ENCODE data around the gene NQO1.
"Not testable (repeated sequence)": the region's sequence is repeated elsewhere in the genome, so short reads cannot be mapped to it uniquely, and the experiment has no call there.

Gene NQO1

DNA sequence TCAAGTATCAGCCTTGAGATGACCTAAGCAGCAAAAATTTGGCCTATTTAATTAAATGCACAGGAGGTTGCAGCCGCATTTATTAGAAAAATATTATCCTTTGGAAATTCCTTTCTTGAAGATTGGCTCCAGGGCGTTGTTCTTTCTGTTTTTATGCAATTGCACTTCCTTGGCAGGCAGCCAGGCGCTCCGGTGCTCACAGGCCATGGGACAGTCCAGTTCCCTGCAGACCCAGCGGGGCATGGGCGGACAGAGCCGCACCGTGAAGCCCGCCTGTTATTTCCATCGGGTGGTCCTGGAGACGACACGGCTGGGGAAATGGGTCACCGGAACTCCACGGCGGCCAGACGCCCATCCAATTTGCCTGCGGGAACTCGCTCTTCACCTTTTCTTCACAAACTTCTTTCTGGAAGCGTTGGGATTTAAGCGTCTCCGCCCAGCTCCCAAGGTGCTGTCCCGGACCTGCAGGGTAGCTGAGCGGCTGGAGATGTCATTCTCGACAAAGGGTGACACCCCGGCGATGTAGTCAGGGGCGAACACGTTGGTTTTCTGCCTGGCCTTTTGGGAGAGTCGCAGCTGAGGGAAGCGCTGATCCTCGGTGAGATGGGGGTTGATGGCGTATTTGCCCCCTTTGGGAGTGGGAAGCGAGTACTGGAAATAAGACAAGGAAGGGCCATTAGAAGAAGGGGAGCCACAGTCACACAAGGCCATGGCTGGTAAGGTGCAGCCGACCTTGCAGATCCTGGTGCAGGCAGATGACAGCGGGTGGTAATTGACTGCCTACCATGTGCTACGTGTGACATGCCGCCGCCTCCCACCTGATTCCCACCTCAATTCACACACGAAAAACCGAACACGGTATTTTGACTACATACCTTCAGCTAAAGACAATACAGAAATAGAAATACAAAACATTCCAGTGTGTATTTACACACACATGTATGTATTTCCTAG, 15.9 kb upstream of the NQO1 start:
- peak; percentile 55 for DNase-seq

GRCh38 chr16:69741519-69741918, 15.2 kb upstream of the NQO1 start:
- DNase-seq = peak; percentile 18

- no peak for DNase-seq
Measured at GRCh38 chr16:69732101-69732500, 5.7 kb upstream of the NQO1 start.

DNA sequence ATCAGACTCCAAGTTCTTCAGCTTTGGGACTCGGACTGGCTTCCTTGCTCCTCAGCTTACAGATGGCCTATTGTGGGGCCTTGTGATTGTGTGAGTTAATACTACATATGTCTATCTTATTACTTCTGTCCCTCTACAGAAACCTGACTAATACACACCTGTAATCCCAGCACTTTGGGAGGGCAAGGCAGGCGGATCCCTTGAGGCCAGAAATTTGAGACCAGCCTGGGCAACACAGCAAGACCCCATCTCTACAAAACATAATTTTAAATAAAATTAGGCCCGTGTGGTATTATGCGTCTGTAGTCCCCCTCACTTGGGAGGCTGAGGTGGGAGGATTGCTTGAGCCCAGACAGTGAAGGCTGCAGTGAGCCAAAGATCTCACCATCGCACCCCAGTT, 4.9 kb upstream of the NQO1 start:
- DNase-seq = not testable (repeated sequence)

DNA sequence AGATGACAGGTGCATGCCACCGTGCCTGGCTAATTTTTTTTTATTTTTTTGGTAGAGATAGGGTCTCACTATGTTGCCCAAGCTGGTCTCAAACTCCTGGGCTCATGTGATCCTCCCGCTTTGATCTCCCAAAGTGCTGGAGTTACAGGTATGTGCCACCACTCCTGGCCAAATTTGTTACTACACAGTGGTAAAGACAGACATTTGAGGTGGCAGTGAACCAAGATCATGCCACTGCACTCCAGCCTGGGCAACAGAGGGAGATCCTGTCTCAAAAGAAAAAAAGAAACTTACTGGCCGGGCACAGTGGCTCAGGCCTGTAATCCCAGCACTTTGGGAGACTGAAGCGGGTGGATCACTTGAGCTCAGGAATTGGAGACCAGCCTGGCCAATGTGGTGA, 2.7 kb upstream of the NQO1 start:
- not testable (repeated sequence) for DNase-seq

- DNase-seq = no peak
Measured at GRCh38 chr16:69727916-69728270, 1.5 kb upstream of the NQO1 start.

GRCh38 chr16:69725480-69726312, 664 bp downstream of the NQO1 start:
- no peak for DNase-seq

GRCh38 chr16:69724981-69725479, 1.3 kb downstream of the NQO1 start:
- DNase-seq = peak; percentile 12

DNA sequence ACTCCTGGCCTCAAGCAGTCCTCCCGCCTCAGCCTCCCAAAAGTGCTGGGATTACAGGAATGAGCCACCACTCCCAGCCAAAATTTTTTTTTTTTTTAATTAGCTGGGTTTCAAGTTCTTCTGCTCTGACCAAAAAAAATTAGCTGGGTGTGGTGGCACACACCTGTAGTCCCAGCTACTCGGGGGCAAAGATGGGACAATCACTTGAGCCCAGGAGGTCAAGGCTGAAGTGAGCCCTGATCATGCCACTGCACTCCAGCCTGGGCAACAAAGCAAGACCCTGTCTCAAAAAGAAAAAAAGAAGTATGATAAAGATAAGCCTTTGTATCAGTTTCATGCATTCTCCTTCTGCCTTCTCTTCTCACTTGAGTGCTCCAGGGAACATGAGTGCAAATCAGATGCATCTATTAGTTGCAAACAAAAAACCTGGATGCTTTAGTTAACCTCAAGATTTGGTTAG, 1.9 kb downstream of the NQO1 start:
- no peak for DNase-seq

DNA sequence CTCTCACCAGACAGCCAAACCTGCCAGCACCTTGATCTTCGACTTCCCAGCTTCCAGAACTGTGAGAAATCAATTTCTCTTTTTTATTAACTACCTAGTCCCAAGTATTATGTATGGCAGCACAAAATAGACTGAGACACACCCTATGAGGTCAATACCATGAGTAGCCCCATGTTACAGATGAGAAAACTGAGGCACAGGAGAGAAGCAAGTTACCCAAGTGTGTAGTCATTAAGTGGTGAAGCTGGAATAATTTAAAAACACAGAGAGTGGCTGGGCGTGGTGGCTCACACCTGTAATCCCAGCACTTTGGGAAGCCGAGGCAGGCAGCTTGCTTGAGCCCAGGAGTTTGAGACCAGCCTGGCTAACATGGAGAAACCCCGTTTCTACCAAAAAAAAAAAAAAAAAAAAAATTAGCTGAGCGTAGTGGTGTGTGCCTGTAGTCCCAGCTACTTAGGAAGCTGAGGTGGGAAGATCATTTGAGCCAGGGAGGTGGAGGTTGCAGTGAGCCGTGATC, 4.9 kb downstream of the NQO1 start:
- DNase-seq = no peak

GRCh38 chr16:69720822-69721430, 5.4 kb downstream of the NQO1 start:
- no peak for DNase-seq

DNA sequence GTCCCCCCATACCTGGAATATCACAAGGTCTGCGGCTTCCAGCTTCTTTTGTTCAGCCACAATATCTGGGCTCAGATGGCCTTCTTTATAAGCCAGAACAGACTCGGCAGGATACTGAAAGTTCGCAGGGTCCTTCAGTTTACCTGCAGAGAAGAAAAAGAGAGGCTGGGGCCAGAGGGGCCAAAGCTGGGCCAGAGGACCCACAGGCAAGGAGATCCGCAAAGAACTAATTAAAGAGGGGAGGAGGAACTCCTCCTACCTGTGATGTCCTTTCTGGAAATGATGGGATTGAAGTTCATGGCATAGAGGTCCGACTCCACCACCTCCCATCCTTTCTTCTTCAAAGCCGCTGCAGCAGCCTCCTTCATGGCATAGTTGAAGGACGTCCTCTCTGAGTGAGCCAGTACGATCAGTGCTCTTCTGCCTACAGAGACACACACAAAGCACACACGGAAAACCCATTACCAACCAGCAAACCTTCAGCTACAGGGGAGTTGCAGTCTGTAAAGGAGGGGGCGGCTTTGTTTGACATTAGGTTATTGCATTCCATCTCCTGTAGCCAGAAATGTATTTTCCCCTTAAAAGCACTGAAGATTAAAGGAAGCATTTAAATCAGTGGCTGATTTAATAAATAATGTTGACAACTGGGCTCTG, 8.1 kb downstream of the NQO1 start:
- DNase-seq = no peak

DNA sequence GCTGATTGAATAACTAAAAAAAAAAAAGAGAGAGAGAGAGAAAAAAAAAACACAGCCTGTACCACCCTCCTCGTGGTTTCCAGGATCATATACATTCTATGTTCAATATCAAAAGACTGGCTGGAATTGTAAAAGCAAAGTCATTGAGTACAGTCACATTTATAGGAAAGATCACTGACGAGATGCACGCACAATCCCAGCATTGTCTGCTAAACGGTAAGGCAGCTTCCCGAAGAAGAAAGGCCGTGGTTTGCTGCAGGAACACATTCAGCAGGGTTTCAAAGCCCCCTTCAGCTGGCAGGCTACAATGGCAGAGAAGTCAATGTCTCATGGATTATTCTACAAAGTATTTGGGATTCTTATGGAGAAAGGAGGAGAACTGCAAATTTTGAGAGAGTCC, 9.3 kb downstream of the NQO1 start:
- no peak for DNase-seq

DNA sequence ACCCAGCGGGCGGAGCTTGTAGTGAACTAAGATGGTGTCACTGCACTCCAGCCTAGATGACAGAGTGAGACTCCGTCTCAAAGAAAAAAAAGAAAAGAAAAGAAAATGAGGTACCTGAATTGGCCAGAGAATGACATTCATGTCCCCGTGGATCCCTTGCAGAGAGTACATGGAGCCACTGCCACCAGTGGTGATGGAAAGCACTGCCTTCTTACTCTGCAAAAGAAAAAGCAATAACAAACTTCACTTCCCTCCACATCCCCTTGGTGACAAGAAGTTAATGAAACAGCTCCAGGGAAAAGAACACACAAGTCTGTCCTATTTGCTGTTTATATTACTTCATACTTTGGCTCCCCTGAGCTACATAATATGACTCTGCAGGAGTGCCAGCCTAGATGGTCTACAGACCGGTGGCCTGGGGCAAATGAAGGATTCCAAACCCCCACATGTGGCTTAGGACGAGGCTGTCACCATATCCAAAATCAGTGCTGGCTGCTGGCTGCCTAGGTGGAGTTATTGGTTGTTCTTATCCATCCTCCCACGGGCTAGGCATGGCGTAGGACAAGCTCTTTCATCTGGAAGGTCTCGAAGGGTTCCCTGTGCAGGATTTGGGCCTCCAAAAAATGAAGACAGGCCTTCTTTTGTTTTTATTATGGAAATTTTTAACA, 13.3 kb downstream of the NQO1 start:
- no peak for DNase-seq

DNA sequence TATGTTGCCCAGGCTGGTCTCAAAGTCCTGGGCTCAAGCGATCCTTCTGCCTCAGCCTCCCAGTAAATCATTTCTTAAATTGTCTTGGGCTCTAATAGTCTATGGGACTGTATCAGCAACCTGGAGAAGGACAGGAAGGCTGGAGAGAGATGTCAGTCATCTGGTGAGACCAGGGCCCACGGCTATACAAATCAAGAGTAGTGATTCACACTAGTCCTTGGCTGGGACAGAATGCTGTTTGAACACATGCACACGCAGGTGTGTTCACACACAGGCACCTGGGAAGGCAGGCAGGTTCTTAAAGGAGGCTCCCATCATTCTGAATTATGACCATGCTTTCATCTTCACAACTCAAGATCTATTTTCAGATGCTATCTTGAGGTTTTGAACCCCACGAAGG, 14.1 kb downstream of the NQO1 start:
- no peak for DNase-seq

DNA sequence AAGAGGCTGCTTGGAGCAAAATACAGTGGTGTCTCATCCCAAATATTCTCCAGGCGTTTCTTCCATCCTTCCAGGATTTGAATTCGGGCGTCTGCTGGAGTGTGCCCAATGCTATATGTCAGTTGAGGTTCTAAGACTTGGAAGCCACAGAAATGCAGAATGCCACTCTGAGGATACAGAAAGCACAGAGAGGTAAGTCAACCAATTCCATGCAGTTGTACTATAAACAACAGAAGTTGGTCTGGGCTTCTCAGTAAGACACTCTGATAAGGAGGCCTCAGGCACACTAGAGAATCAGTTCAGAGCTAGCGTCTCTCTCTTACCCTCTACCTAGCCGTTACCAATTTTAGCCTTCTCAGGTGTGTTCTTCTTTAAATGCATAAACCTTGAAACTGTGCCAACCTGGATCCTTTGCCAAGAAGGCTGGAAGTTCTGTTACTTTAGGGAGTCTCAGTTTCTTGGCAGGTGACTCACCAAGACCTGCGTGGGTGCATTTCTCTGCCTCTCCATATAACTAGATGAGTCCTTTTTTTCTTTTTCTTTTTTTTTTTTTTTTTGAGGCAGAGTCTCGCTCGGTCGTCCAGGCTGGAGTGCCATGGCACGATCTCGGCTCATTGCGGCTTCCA, 15.1 kb downstream of the NQO1 start:
- no peak for DNase-seq

- DNase-seq = peak; percentile 72
Measured at GRCh38 chr16:69709456-69710084, 16.8 kb downstream of the NQO1 start.

GRCh38 chr16:69707920-69708683, 18.3 kb downstream of the NQO1 start:
- no peak for DNase-seq

DNA sequence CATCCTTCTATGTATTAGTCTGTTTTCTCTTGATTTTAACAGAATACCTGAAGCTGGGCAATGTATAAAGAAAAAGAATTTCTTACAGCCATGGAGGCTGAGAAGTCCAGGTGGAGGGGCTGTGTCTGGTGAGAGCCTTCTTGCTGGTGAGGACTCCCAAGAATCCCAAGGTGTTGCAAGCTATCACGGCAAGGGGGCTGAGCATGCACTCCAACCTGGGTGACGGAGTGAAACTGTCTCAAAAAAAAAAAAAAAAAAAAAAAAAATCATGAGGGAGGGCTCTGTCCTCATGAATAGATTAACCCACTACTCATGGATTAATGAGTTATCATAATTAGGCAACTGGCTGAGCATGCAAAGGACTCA, 19.4 kb downstream of the NQO1 start:
- no peak for DNase-seq

All from fibroblast of skin of scalp (primary cell).